ENCODE results near the gene EDEM3.
"Not testable (repeated sequence)": the region's sequence is repeated elsewhere in the genome, so short reads cannot be mapped to it uniquely, and the experiment has no call there.

The EDEM3 gene

GRCh38 chr1:184685116-184685515 is 69.5 kb downstream of the EDEM3 start:
- H3K4me3 ChIP-seq (ENCODE audit: low read depth, low read length) = no peak overlapping the region
- in situ Hi-C loops (cut with HindIII; ENCODE audit: low sequenced_read_pairs) = no loop called here
- no peak for TF ChIP-seq CTCF (IDR thresholded peaks at IDR 0.05; ENCODE audit: low read depth, low read length, missing control alignments)
- no peak for DNase-seq (ENCODE audit: low read depth)

DNA sequence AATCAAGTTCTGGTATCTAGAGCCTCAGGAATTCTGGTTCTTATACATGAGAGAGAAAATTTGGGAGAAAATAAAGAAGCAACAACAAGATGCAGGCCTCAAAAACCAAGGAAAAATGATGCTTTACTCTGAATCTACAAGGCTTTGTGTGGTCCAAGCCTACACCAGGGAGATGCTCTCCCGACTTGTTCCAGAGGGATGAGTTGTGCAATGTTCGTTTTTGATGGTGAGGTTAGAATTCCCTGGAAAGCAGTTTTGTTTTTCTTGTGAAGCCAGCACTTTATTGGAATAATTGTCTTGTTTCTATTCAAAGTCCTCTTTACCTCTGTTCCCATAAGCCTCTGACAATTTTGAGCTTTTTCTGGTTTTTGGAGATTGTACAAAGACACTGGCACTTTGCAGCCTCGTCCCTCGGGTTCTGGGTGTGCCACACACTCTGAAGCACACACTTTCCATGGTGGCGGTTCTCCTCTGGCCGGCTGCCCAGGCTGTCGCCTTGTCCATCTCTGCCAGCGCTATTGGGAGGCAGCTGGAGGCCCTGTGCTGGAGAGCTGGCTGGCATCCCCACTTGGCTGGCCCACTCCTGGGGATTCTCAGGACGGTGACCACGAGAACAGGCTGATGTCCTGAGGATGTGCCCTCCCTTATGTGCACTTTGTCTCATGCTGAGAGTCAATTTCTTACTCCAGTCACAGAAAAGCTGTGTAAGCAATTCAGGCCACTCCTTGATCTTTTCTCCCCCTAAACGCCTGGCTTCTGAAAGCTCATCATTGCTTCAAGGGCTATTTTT is 70.2 kb downstream of the EDEM3 start:
- no peak for DNase-seq (ENCODE audit: low read depth)
- no peak for TF ChIP-seq CTCF (IDR thresholded peaks at IDR 0.05; ENCODE audit: low read depth, low read length, missing control alignments)
- no peak overlapping the region for H3K4me3 ChIP-seq (ENCODE audit: low read depth, low read length)
- in situ Hi-C loops (cut with HindIII; ENCODE audit: low sequenced_read_pairs) = no loop called here

GRCh38 chr1:184682956-184683355 is 71.7 kb downstream of the EDEM3 start:
- in situ Hi-C loops (cut with HindIII; ENCODE audit: low sequenced_read_pairs) = no loop called here
- no peak overlapping the region for H3K4me3 ChIP-seq (ENCODE audit: low read depth, low read length)
- DNase-seq (ENCODE audit: low read depth) = no peak
- TF ChIP-seq CTCF (IDR thresholded peaks at IDR 0.05; ENCODE audit: low read depth, low read length, missing control alignments) = no peak

GRCh38 chr1:184680611-184681225 is 73.9 kb downstream of the EDEM3 start:
- H3K4me3 ChIP-seq (ENCODE audit: low read depth, low read length); DNase-seq (ENCODE audit: low read depth); in situ Hi-C loops (cut with HindIII; ENCODE audit: low sequenced_read_pairs): not testable (repeated sequence)

DNA sequence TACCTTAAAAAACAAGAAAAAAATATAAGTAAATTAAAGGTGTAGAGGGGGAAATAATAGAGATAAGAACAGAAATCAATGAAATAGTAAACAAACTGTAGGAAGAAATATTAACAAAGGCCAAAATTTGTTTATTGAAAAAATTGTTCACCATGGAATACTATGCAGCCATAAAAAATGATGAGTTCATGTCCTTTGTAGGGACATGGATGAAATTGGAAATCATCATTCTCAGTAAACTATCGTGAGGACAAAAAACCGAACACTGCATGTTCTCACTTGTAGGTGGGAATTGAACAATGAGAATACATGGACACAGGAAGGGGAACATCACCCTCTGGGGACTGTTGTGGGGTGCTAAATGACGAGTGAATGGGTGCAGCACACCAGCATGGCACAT is 75.2 kb downstream of the EDEM3 start:
- H3K4me3 ChIP-seq (ENCODE audit: low read depth, low read length); DNase-seq (ENCODE audit: low read depth); in situ Hi-C loops (cut with HindIII; ENCODE audit: low sequenced_read_pairs): not testable (repeated sequence)

DNA sequence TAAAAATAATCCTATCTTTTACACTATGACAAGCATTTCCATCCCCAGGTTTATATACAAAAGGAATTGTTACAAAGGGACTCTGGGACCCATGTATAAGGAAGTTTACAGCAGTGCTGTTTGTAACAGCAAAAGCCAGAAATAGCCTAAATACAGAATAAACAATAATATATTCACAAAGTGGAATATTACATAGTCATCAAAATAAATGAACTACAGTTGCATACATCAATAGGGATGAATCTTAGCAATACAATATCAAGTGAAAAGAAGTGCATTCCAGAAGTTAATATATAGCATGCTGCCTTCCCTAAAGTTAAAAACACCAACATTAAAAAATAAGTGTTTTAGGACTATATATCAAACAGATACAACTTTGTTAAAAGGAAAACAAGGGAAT is 77.3 kb downstream of the EDEM3 start:
- TF ChIP-seq CTCF (IDR thresholded peaks at IDR 0.05; ENCODE audit: low read depth, low read length, missing control alignments) = no peak
- in situ Hi-C loops (cut with HindIII; ENCODE audit: low sequenced_read_pairs) = no loop called here
- H3K4me3 ChIP-seq (ENCODE audit: low read depth, low read length) = no peak overlapping the region
- no peak for DNase-seq (ENCODE audit: low read depth)

- in situ Hi-C loops (cut with HindIII; ENCODE audit: low sequenced_read_pairs) = no loop called here
- no peak for TF ChIP-seq CTCF (IDR thresholded peaks at IDR 0.05; ENCODE audit: low read depth, low read length, missing control alignments)
- H3K4me3 ChIP-seq (ENCODE audit: low read depth, low read length) = no peak overlapping the region
- DNase-seq (ENCODE audit: low read depth) = no peak
Measured at GRCh38 chr1:184673305-184673704, 81.4 kb downstream of the EDEM3 start.
